Measurements from ENCODE around the gene TRPM6.
A peak's percentile ranks its signal among the peaks of the same experiment; 100 is the strongest.

TRPM6 gene

DNA sequence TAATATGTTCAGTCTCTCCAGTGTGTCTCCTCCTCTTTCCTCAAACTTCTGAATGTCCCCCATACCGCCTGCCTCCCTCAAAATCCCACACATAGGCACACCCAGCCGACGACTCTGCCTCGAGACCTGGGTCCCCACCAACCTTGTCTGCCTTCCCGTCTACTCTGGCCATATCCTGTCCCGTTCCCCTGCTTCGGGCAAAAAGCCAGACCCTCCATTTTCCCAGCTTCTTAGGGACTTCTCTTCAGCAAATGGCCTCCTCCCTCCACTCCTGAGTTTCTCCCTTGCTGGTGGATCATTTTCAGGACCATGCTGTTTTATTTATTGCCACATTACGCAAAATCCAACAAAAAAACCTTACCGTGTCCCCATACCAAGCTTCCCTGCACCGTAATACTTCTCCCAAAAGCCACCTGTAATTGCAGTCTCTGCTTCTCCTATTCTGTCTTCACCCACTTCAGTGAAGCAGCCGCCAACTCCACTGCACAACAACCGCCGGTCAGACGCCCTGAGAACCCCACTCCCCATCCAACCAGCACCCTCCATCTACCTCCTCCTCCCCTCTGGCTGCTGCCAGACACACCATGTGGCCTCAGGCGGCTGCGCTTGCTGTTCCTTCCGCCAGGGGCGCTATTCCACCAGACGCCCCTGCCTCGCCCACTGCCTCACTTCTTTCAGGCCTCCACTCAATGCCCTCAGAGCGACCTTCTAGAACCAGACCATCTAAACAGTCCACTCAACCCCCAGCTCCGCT, 117.0 kb downstream of the TRPM6 start:
- no peak overlapping the region for H3K4me3 ChIP-seq (ENCODE audit: low read length)
- DNase-seq (ENCODE audit: low read depth), result peak; percentile 17
- TF ChIP-seq CTCF (IDR thresholded peaks at IDR 0.05; ENCODE audit: insufficient read depth, low read depth, low read length, missing control alignments), result peak; percentile 59

GRCh38 chr9:74765481-74765971, 122.2 kb downstream of the TRPM6 start:
- no peak for DNase-seq (ENCODE audit: low read depth)
- TF ChIP-seq CTCF (IDR thresholded peaks at IDR 0.05; ENCODE audit: insufficient read depth, low read depth, low read length, missing control alignments), result no peak
- no peak overlapping the region for H3K4me3 ChIP-seq (ENCODE audit: low read length)

DNA sequence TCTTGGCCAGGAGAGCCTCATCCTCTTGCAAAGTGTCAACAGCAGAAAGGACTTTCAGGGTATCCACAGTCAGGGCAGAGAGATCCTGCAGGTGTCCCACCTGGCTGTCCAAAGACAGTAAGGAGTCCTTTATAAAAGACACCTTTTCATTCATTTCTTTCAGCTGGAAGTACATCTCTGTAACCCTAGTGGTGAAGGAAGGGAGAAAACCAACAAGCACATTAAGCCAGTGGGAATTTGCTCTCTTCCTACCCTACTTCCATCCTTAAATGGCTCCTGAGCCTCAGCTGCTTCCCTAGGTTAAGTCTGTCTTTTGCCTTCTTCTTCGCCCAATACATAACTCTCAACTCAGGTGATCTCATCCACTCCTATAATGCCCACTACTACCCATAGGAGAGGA, 124.8 kb downstream of the TRPM6 start:
- H3K4me3 ChIP-seq (ENCODE audit: low read length), result no peak overlapping the region

GRCh38 chr9:74760031-74760700, 127.6 kb downstream of the TRPM6 start:
- no peak for TF ChIP-seq CTCF (IDR thresholded peaks at IDR 0.05; ENCODE audit: insufficient read depth, low read depth, low read length, missing control alignments)
- DNase-seq (ENCODE audit: low read depth), result peak; percentile 97
- H3K4me3 ChIP-seq (ENCODE audit: low read length), result no peak overlapping the region

More for the DNA sequence above, 124.8 kb downstream of the TRPM6 start:
- no peak for TF ChIP-seq CTCF (IDR thresholded peaks at IDR 0.05; ENCODE audit: insufficient read depth, low read depth, low read length, missing control alignments)
- DNase-seq (ENCODE audit: low read depth), result no peak

GRCh38 chr9:74755999-74756398, 131.7 kb downstream of the TRPM6 start:
- no peak for TF ChIP-seq CTCF (IDR thresholded peaks at IDR 0.05; ENCODE audit: insufficient read depth, low read depth, low read length, missing control alignments)
- H3K4me3 ChIP-seq (ENCODE audit: low read length), result no peak overlapping the region
- no peak for DNase-seq (ENCODE audit: low read depth)

DNA sequence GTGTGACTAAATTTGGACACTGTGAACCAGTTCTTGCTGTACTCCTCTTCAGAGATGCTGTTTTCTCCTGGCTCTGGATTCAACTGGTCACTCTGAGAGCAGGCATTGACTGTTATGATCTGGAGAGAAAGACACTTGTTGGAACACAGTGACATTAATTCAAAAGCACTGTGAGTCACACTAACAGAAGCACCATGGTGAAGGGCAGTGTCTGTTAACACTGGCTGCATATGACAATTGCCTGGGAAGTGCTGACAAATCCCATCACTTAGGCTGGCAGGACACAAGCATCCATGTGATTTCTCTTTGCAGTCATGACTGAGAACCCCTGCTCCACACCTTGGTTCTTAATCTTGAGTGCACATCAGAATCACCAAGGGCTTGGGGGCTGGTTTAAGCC, 132.4 kb downstream of the TRPM6 start:
- peak; percentile 6 for DNase-seq (ENCODE audit: low read depth)
- H3K4me3 ChIP-seq (ENCODE audit: low read length), result no peak overlapping the region
- no peak for TF ChIP-seq CTCF (IDR thresholded peaks at IDR 0.05; ENCODE audit: insufficient read depth, low read depth, low read length, missing control alignments)
